OCI-LY7 (cell line): Measurements from ENCODE around the gene PARD3.

Experiments
- CTCF ChIP-seq: fragments of 200-600 bp; sonication (generic); conservative IDR thresholded peaks from 2 replicates; pipeline ENCODE4 v1.5.1; 2014; ENCODE audit warnings: mild to moderate bottlenecking, antibody characterized with exemption, low read length, moderate library complexity, mixed read lengths
- EZH2phosphoT487 ChIP-seq: fragments of 200-600 bp; sonication (generic); IDR thresholded peaks from 2 replicates; pipeline ENCODE4 v1.6.1; 2018; ENCODE audit warnings: low read depth, borderline replicate concordance, mild to moderate bottlenecking, mixed run types, antibody characterized with exemption, low read length, moderate library complexity, mixed read lengths

- TF ChIP-seq CTCF (no peak), EZH2phosphoT487 (no peak)
Observed at GRCh38 chr10:34109952-34110702, 705.0 kb downstream of the PARD3 start.
